Transverse colon (tissue), 4 donors: ENCODE results near the gene MRPL23. TPM values are rescaled to one million over a fixed set of nuclear protein-coding genes. Genes with fewer than 3 reads are reported as not detected.

ENCODE experiments used
- DNase-seq: peaks from one replicate; pipeline ENCODE4 v3.0.0-alpha.2; 2019
- H3K27ac ChIP-seq, 4 donors: fragments of 200-600 bp; sonication (generic); 2 replicates each; pipeline ENCODE4 v1.5.1; 2016 to 2018; ENCODE audit warnings: inconsistent platforms in 4 of 4
- H3K27me3 ChIP-seq: fragments of 200-600 bp; sonication (generic); 2 replicates; pipeline ENCODE4 v1.5.1; 2017; ENCODE audit warnings: inconsistent platforms
- H3K36me3 ChIP-seq, 4 donors: fragments of 200-600 bp; sonication (generic); 2 replicates each; pipeline ENCODE4 v1.5.1; 2017 to 2019; ENCODE audit warnings: inconsistent platforms in 4 of 4
- H3K4me1 ChIP-seq, 4 donors: fragments of 200-600 bp; sonication (generic); 2 replicates each; pipeline ENCODE4 v1.5.1; 2017 to 2020; ENCODE audit warnings: inconsistent platforms in 4 of 4
- H3K4me3 ChIP-seq, 4 donors: fragments of 200-600 bp; sonication (generic); 1 replicate in 1 of 4; 2 replicates in 3 of 4; pipeline versions ENCODE4 v1.5.1 to v1.6.1; 2017 to 2019; ENCODE audit warnings: inconsistent platforms in 4 of 4
- H3K9me3 ChIP-seq, 2 donors: fragments of 200-600 bp; sonication (generic); 2 replicates each; pipeline ENCODE4 v1.5.1; 2017 to 2019; ENCODE audit warnings: inconsistent platforms in 2 of 2
- EP300 ChIP-seq: sonication (generic); formaldehyde crosslinking; IDR thresholded peaks from one replicate; pipeline ENCODE4 v1.6.1; 2017; ENCODE audit warnings: antibody characterized with exemption, low read depth
- POLR2A ChIP-seq: fragments of 450-650 bp; IDR thresholded peaks from one replicate; pipeline ENCODE4 v1.6.1; 2016; ENCODE audit warnings: antibody characterized with exemption, mild to moderate bottlenecking, moderate library complexity
- POLR2AphosphoS5 ChIP-seq, 3 donors: sonication (generic); formaldehyde crosslinking; IDR thresholded peaks; one replicate each; pipeline ENCODE4 v1.6.1; 2016; ENCODE audit warnings: antibody characterized with exemption in 3 of 3
- WGBS, 2 donors: methylation state at CpG; one replicate each; pipeline ENCODE4 v1.1.5; 2018; ENCODE audit warnings: low coverage in 1 of 2; 5-methylcytosine and 5-hydroxymethylcytosine counted together
- in situ Hi-C, 4 donors: fragments of 200-750 bp; cut with MboI; loops; one replicate each; pipeline versions ENCODE4 v1.15.0 to v1.15.1; 2017; ENCODE audit warnings: low sequenced_read_pairs in 3 of 4, low pct_ligation_motif_present in 1 of 4, low pct_unique_long_range_greater_than_20kb in 1 of 4
- intact Hi-C: fragments of 100-400 bp; cut with DNase I; formaldehyde crosslinking; loops from one replicate; pipeline ENCODE4 v1.15.1; 2023; ENCODE audit warnings: low total_unique reads
- small RNA-seq, 4 donors: library from RNA; depleted of rRNA; stranded (forward); fragments of <200 nt; gene quantifications; one replicate each; pipeline ENCODE3, GENCODE V24; 2016
- total RNA-seq, 4 donors: library from RNA; depleted of rRNA; stranded (reverse); fragments of >200 nt; gene quantifications; one replicate each; pipeline ENCODE4 v1.1.0, GENCODE V29; 2016
- TF ChIP-seq, protein P1 (sequence below), 5 experiments: fragments of 200-600 bp in 3 of 5; fragments of 450-650 bp in 2 of 5; sonication (generic) in 3 of 5; IDR thresholded peaks; 1 replicate in 2 of 5; 2 replicates in 3 of 5; pipeline ENCODE4 v1.5.1; 2016 to 2017; ENCODE audit warnings: antibody characterized with exemption in 5 of 5, inconsistent platforms in 3 of 5, mild to moderate bottlenecking in 2 of 5, moderate library complexity in 1 of 5

MRPL23 gene
- total RNA-seq, 4 donors from 2014 or later: 91.7 to 187 (median 127) TPM

DNA sequence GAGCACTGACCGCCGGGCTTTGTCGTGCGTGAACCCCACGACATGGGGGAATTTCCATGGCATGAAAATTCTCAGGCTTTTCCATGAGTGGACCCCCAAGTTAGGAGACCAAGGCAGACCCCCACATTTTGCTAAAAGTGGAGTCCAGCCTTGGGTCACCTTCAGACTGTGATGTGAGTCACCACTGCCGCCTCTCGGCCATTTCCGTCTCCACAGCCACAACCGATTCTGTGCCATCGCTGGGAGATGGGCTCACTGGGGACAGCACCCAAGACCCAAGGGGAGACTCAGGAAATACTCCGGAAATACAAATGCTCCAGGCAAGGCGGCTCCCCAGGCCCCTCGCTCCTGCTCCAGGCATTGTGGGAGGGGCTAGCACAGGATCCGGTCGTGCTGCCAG is 51.7 kb downstream of the MRPL23 start:
- intact Hi-C loops: no loop called here
- in situ Hi-C loops: no loop called here
- DNase-seq: no peak
- Histone ChIP-seq H3K36me3 (no peaks in the 10 kb centered on the region), H3K27me3 (no peaks in the 10 kb centered on the region), H3K27ac (no peak overlapping the region), H3K4me1 (no peaks in the 10 kb centered on the region), H3K4me3 (no peak overlapping the region), H3K9me3 (no peaks in the 10 kb centered on the region)
- TF ChIP-seq EP300: no peak
- no peak for TF ChIP-seq POLR2AphosphoS5 (IDR thresholded peaks at IDR 0.05)
- TF ChIP-seq, protein P1, sequence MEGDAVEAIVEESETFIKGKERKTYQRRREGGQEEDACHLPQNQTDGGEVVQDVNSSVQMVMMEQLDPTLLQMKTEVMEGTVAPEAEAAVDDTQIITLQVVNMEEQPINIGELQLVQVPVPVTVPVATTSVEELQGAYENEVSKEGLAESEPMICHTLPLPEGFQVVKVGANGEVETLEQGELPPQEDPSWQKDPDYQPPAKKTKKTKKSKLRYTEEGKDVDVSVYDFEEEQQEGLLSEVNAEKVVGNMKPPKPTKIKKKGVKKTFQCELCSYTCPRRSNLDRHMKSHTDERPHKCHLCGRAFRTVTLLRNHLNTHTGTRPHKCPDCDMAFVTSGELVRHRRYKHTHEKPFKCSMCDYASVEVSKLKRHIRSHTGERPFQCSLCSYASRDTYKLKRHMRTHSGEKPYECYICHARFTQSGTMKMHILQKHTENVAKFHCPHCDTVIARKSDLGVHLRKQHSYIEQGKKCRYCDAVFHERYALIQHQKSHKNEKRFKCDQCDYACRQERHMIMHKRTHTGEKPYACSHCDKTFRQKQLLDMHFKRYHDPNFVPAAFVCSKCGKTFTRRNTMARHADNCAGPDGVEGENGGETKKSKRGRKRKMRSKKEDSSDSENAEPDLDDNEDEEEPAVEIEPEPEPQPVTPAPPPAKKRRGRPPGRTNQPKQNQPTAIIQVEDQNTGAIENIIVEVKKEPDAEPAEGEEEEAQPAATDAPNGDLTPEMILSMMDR (IDR thresholded peaks at IDR 0.05): no peak
- no peak for TF ChIP-seq POLR2A
- WGBS, 2 donors: no CpG with 5 or more reads among the region's 15 CpGs

GRCh38 chr11:2002042-2002776 is 55.1 kb downstream of the MRPL23 start:
- H3K4me1 ChIP-seq: no peaks in the 10 kb centered on the region
- TF ChIP-seq, protein P1 (IDR thresholded peaks at IDR 0.05): no peak
- TF ChIP-seq EP300: no peak
- TF ChIP-seq POLR2AphosphoS5 (IDR thresholded peaks at IDR 0.05): no peak
- no peak for TF ChIP-seq POLR2A
- H3K27me3 ChIP-seq: no peaks in the 10 kb centered on the region
- H3K36me3 ChIP-seq: no peaks in the 10 kb centered on the region
- H3K9me3 ChIP-seq: no peaks in the 10 kb centered on the region
- WGBS, 2 donors: no CpG with 5 or more reads among the region's 42 CpGs
- in situ Hi-C loops (no loop called here), intact Hi-C loops (no loop called here)
- no peak overlapping the region for H3K4me3 ChIP-seq
- H3K27ac ChIP-seq: no peak overlapping the region
- DNase-seq: no peak

GRCh38 chr11:2002807-2003206 is 55.7 kb downstream of the MRPL23 start:
- no CpG with 5 or more reads among the region's 19 CpGs for WGBS, 2 donors
- TF ChIP-seq POLR2AphosphoS5 (IDR thresholded peaks at IDR 0.05) (no peak), POLR2A (no peak)
- TF ChIP-seq, protein P1 (IDR thresholded peaks at IDR 0.05): no peak
- intact Hi-C loops: no loop called here

GRCh38 chr11:2004466-2004865 is 57.3 kb downstream of the MRPL23 start:
- in situ Hi-C loops: no loop called here
- no peak for TF ChIP-seq POLR2A
- no peak for TF ChIP-seq POLR2AphosphoS5 (IDR thresholded peaks at IDR 0.05)
- TF ChIP-seq EP300: no peak
- TF ChIP-seq, protein P1 (IDR thresholded peaks at IDR 0.05): no peak
- no CpG with 5 or more reads among the region's 13 CpGs for WGBS, 2 donors
- DNase-seq: no peak
- Histone ChIP-seq H3K9me3 (no peaks in the 10 kb centered on the region), H3K27me3 (no peaks in the 10 kb centered on the region), H3K27ac (no peak overlapping the region), H3K4me1 (no peaks in the 10 kb centered on the region), H3K36me3 (no peaks in the 10 kb centered on the region), H3K4me3 (no peak overlapping the region)
- intact Hi-C loops: no loop called here

More at GRCh38 chr11:2002807-2003206, 55.7 kb downstream of the MRPL23 start:
- Histone ChIP-seq H3K27ac (no peak overlapping the region), H3K4me1 (no peaks in the 10 kb centered on the region), H3K9me3 (no peaks in the 10 kb centered on the region), H3K36me3 (no peaks in the 10 kb centered on the region), H3K4me3 (no peak overlapping the region), H3K27me3 (no peaks in the 10 kb centered on the region)
- in situ Hi-C loops: no loop called here
- no peak for DNase-seq

Small RNA genes within 50 kb of the gene (small RNA-seq; reads per million reads assigned to genes)
- gene RF01972 (0 reads per million in 4 donors), gene RF01973 (0 reads per million in 4 donors)

Other genes with a start within 250 kb of the MRPL23 start
- 10 to 100 TPM in 1 of 4 donors, 1 to 10 TPM in 2, under 1 TPM in 1; 0.68 to 13.5 (median 1.3) TPM for gene IFITM10, start 196.7 kb upstream of the MRPL23 start, total RNA-seq
- 1,000 to 10,000 TPM in 2 of 4 donors, 100 to 1,000 TPM in 2; 548 to 1,794 (median 1,176) TPM for gene CTSD, start 183.4 kb upstream of the MRPL23 start, total RNA-seq
- gene SYT8, start 112.3 kb upstream of the MRPL23 start, total RNA-seq: 1 to 10 TPM in 2 of 4 donors, not detected in 2; 1.4 to 4.1 TPM
- 10 to 100 TPM in 1 of 4 donors, 1 to 10 TPM in 1, not detected in 2; 3.5 to 35.9 TPM for gene TNNI2, start 108.4 kb upstream of the MRPL23 start, total RNA-seq
- 10 to 100 TPM; 12.3 to 69.6 (median 23.2) TPM for gene LSP1, start 94.2 kb upstream of the MRPL23 start, total RNA-seq
- not detected for gene PRR33, start 55.4 kb upstream of the MRPL23 start, total RNA-seq
- 1 to 10 TPM in 2 of 4 donors, not detected in 2; 1.9 to 3.3 TPM for gene TNNT3, start 27.6 kb upstream of the MRPL23 start, total RNA-seq
- gene H19, start 50.5 kb downstream of the MRPL23 start, total RNA-seq: 100 to 1,000 TPM in 1 of 4 donors, 10 to 100 TPM in 3; 20.7 to 102 (median 24.7) TPM
- gene IGF2, start 192.1 kb downstream of the MRPL23 start, total RNA-seq: 10 to 100 TPM in 3 of 4 donors, 1 to 10 TPM in 1; 8.2 to 19.8 (median 12.2) TPM
- not detected for gene INS, start 213.9 kb downstream of the MRPL23 start, total RNA-seq
- gene TH, start 224.5 kb downstream of the MRPL23 start, total RNA-seq: not detected